GM12878 (cell line): ENCODE measurements around the gene NRP2. TPM values are rescaled to one million over a fixed set of nuclear protein-coding genes. Genes with fewer than 3 reads are reported as not detected.

Experiments
- ATAC-seq: fragments of 200-7000 bp; cut with Tn5 transposase; 3 replicates; pipeline ENCODE4 v1.9.1; 2020; ENCODE audit warnings: mild to moderate bottlenecking, moderate library complexity
- BruUV-seq: library from RNA; stranded (reverse); fragments of 400-500 nt; replicated peaks from 2 replicates; lab custom pipeline; 2021; lab: Mats Ljungman, UMichigan
- CTCF ChIA-PET: fragments of 300-600 bp; sonication (Branson Sonifier 250); formaldehyde crosslinking; extraction: SDS; loops from one replicate; lab custom pipeline; 2021; ENCODE audit warnings: inconsistent platforms; lab: Yijun Ruan, JAX
- POLR2A ChIA-PET: fragments of 350-600 bp; formaldehyde crosslinking; extraction: SDS; loops from one replicate; lab custom pipeline; 2021; ENCODE audit warnings: inconsistent platforms; lab: Charles Lee
- RAD21 ChIA-PET: fragments of 300-600 bp; sonication (Branson Sonifier 250); formaldehyde crosslinking; loops from one replicate; lab custom pipeline; 2023; ENCODE audit warnings: antibody characterized with exemption; ENCODE audit not compliant: unreplicated experiment; lab: Charles Lee
- SMC1A ChIA-PET: fragments of 300-600 bp; sonication (Branson Sonifier 250); formaldehyde crosslinking; loops from one replicate; lab custom pipeline; 2023; ENCODE audit not compliant: unreplicated experiment, uncharacterized antibody; lab: Charles Lee
- DNase-seq: peaks from one replicate; pipeline ENCODE4 v3.0.0-alpha.2; 2011; ENCODE audit warnings: low read depth, low spot score
- FAIRE-seq: peaks from 3 replicates; lab custom pipeline; 2011; peaks lifted over from hg19 to GRCh38; lab: Jason Lieb, UNC
- H2AFZ ChIP-seq: 2 replicates; pipeline ENCODE4 v1.6.0; 2011; ENCODE audit warnings: low read depth, low read length, control low read depth; ENCODE audit not compliant: control insufficient read depth
- H3K27ac ChIP-seq: 2 replicates; pipeline ENCODE4 v1.5.1; 2011; ENCODE audit warnings: control low read depth; ENCODE audit not compliant: control insufficient read depth, insufficient read depth
- H3K27me3 ChIP-seq, 2 experiments: replicated peaks in 1 of 2; 2 replicates each; pipeline versions ENCODE4 v1.6.0 to v1.6.1; 2011; ENCODE audit warnings: low read length in 1 of 2; ENCODE audit not compliant: control insufficient read depth in 2 of 2, insufficient read depth in 2 of 2
- H3K36me3 ChIP-seq, 2 experiments: 2 replicates each; pipeline ENCODE4 v1.5.1; 2011; ENCODE audit warnings: low read length in 1 of 2; ENCODE audit not compliant: control insufficient read depth in 2 of 2, insufficient read depth in 2 of 2
- H3K4me1 ChIP-seq: 2 replicates; pipeline ENCODE4 v1.6.1; 2011; ENCODE audit warnings: mild to moderate bottlenecking, low read length, moderate library complexity, mixed read lengths; ENCODE audit not compliant: control insufficient read depth, insufficient read depth
- H3K4me2 ChIP-seq: 2 replicates; pipeline ENCODE4 v1.6.0; 2011; ENCODE audit warnings: control low read depth; ENCODE audit not compliant: control insufficient read depth, insufficient read depth
- H3K4me3 ChIP-seq: fragments of 200-600 bp; sonication (generic); 2 replicates; pipeline ENCODE4 v1.5.1; 2016
- H3K79me2 ChIP-seq: 2 replicates; pipeline ENCODE4 v1.6.0; 2011; ENCODE audit warnings: low read length; ENCODE audit not compliant: control insufficient read depth, insufficient read depth
- H3K9ac ChIP-seq: 2 replicates; pipeline ENCODE4 v1.8.0; 2011; ENCODE audit warnings: low read length, control low read depth, mixed read lengths; ENCODE audit not compliant: control insufficient read depth, insufficient read depth
- H3K9me3 ChIP-seq: replicated peaks from 3 replicates; pipeline ENCODE4 v1.5.1; 2011; ENCODE audit warnings: mild to moderate bottlenecking, low read length; ENCODE audit not compliant: control insufficient read depth, insufficient read depth
- H4K20me1 ChIP-seq: 2 replicates; pipeline ENCODE4 v1.6.0; 2011; ENCODE audit not compliant: control insufficient read depth, insufficient read depth
- BCL11A ChIP-seq: IDR thresholded peaks from 2 replicates; pipeline ENCODE4 v1.6.1; 2011; ENCODE audit warnings: low read depth, low read length
- BMI1 ChIP-seq: fragments of 450-650 bp; IDR thresholded peaks from 2 replicates; pipeline ENCODE4 v1.6.1; 2016; ENCODE audit warnings: mild to moderate bottlenecking, moderate library complexity, borderline replicate concordance
- CEBPZ ChIP-seq: fragments of 150-350 bp; IDR thresholded peaks from 2 replicates; pipeline ENCODE4 v1.6.1; 2016; ENCODE audit warnings: low read depth, low read length
- CHD1 ChIP-seq: IDR thresholded peaks from 2 replicates; pipeline ENCODE4 v1.6.1; 2012; ENCODE audit warnings: low read depth, low read length, improper control_type of control experiment
- CUX1 ChIP-seq: IDR thresholded peaks from 2 replicates; pipeline ENCODE4 v1.6.1; 2012; ENCODE audit warnings: improper control_type of control experiment, low read depth, low read length; ENCODE audit not compliant: insufficient replicate concordance
- DPF2 ChIP-seq: fragments of 450-650 bp; IDR thresholded peaks from 2 replicates; pipeline ENCODE4 v1.6.1; 2017; ENCODE audit warnings: mild to moderate bottlenecking
- HSF1 ChIP-seq: fragments of 150-350 bp; IDR thresholded peaks from 2 replicates; pipeline ENCODE4 v1.6.1; 2014; ENCODE audit warnings: mild to moderate bottlenecking, low read depth, low read length
- KLF5 ChIP-seq: fragments of 450-650 bp; IDR thresholded peaks from 2 replicates; pipeline ENCODE4 v1.6.1; 2014; ENCODE audit warnings: mild to moderate bottlenecking; ENCODE audit not compliant: partially characterized antibody
- MYC ChIP-seq: IDR thresholded peaks from 2 replicates; pipeline ENCODE4 v1.6.1; 2011; ENCODE audit warnings: mild to moderate bottlenecking, low read length, moderate library complexity, inconsistent platforms; ENCODE audit not compliant: insufficient read depth, insufficient replicate concordance, insufficient read length, severe bottlenecking
- PML ChIP-seq: IDR thresholded peaks from 2 replicates; pipeline ENCODE4 v1.6.1; 2012; ENCODE audit warnings: low read length, inconsistent platforms
- RFX5 ChIP-seq: IDR thresholded peaks from 2 replicates; pipeline ENCODE4 v1.6.1; 2011; ENCODE audit warnings: low read depth, low read length, improper control_type of control experiment
- SUZ12 ChIP-seq: fragments of 200-600 bp; sonication (generic); IDR thresholded peaks from one replicate; pipeline ENCODE4 v1.6.1; 2018; ENCODE audit warnings: antibody characterized with exemption, mild to moderate bottlenecking; ENCODE audit not compliant: unreplicated experiment
- ZBED1 ChIP-seq: IDR thresholded peaks from 2 replicates; pipeline ENCODE4 v1.6.1; 2016; ENCODE audit warnings: borderline replicate concordance
- WGBS: methylation state at CpG from one replicate; pipeline ENCODE4 v1.1.6; 2016; ENCODE audit warnings: low lambda C conversion rate; ENCODE audit not compliant: insufficient replicate concordance, insufficient coverage; ENCODE audit errors: missing lambda C conversion rate; 5-methylcytosine and 5-hydroxymethylcytosine counted together
- in situ Hi-C: fragments of 300-500 bp; cut with MboI; formaldehyde crosslinking; loops from 9 replicates; pipeline ENCODE4 v1.14.3; 2018; ENCODE audit warnings: mixed read lengths
- intact Hi-C: fragments of 100-400 bp; cut with micrococcal nuclease; formaldehyde crosslinking; loops from one replicate; pipeline ENCODE4 v1.14.2; 2022; ENCODE audit not compliant: unreplicated experiment
- polyA plus RNA-seq, 11 experiments: library from polyadenylated mRNA; depleted of rRNA in 4 of 11; unstranded in 6 of 11; stranded (reverse) in 5 of 11; fragments of >200 nt; fragmentation: Nextera tagmentation in 4 of 11; fragmentation: Illumina TruSeq in 1 of 11; extraction: Ambion mirVana in 4 of 11; extraction: Trizol in 1 of 11; gene quantifications; 1 replicate in 1 of 11; 2 replicates in 10 of 11; pipeline versions ENCODE4 v1.2.1 to v1.2.3, GENCODE V29; 2011 to 2016; ENCODE audit warnings: inconsistent platforms in 2 of 11, missing spikeins in 2 of 11, low read depth in 1 of 11
- total RNA-seq, 4 experiments: library from RNA; depleted of rRNA in 3 of 4; stranded (reverse); fragments of >200 nt in 3 of 4; fragmentation: Illumina TruSeq in 1 of 4; extraction: Trizol in 1 of 4; gene quantifications; 2 replicates each; pipeline versions ENCODE4 v1.2.1 to v1.2.3, GENCODE V29; 2013 to 2021

The NRP2 gene
- total and polyA plus RNA-seq, 10 of the 15 experiments (the other 5 are each of a cell fraction or from before 2014, with no cell fraction given), result 0.06 to 1.2 (median 0.46) TPM

- no peaks in the 10 kb centered on the region; the same call in 2 of the 3 replicates for H3K9me3 ChIP-seq
- SMC1A ChIA-PET, result no interaction called here
- no peak for DNase-seq
- no peaks in the 10 kb centered on the region for H3K79me2 ChIP-seq
- ATAC-seq, result no peak
- in situ Hi-C loops, result no loop called here
- no TSS peak for BruUV-seq
- H3K27me3 ChIP-seq, result peaks cover 3 to 16% of the 10 kb centered on the region in 2 experiments
- H3K4me2 ChIP-seq, result no peak overlapping the region
- no peaks in the 10 kb centered on the region for H4K20me1 ChIP-seq
- FAIRE-seq, result no peak
- RAD21 ChIA-PET, result no interaction called here
- CTCF ChIA-PET, result no interaction called here
- POLR2A ChIA-PET, result no interaction called here
- no peak overlapping the region for H3K9ac ChIP-seq
- no peak overlapping the region for H3K27ac ChIP-seq
- 11% methylated on average over 7 of the region's 7 CpGs for WGBS
- H3K36me3 ChIP-seq, result no peaks in the 10 kb centered on the region
- no peak overlapping the region for H3K4me3 ChIP-seq
- no peaks in the 10 kb centered on the region for H3K4me1 ChIP-seq
- H2AFZ ChIP-seq, result no peak overlapping the region
- intact Hi-C loops, result no loop called here
- TF ChIP-seq BMI1 (no peak), HSF1 (no peak), ZBED1 (no peak), RFX5 (no peak), CUX1 (no peak), PML (no peak), MYC (no peak), KLF5 (no peak), CHD1 (no peak), SUZ12 (no peak), BCL11A (no peak), DPF2 (no peak), CEBPZ (no peak)
Measured at GRCh38 chr2:205636549-205637319, 45.6 kb upstream of the NRP2 start.
